Cardiac muscle cell (in vitro differentiated cells and primary cell): Measurements from ENCODE around the gene DPYD. TPM values are rescaled to one million over a fixed set of nuclear protein-coding genes. Genes with fewer than 3 reads are reported as not detected.

Source experiments
- DNase-seq, 2 donors: peaks; one replicate each; pipeline versions ENCODE4 v3.0.0 to v3.0.0-alpha.2; 2010 to 2017; ENCODE audit warnings: low read depth in 1 of 2, low spot score in 1 of 2
- H3K27ac ChIP-seq: fragments of 200-600 bp; sonication (generic); 2 replicates; pipeline ENCODE4 v1.5.1; 2016
- H3K27me3 ChIP-seq: fragments of 200-600 bp; sonication (generic); 2 replicates; pipeline ENCODE4 v1.6.0; 2016; ENCODE audit warnings: control low read depth
- H3K36me3 ChIP-seq: fragments of 200-600 bp; sonication (generic); 2 replicates; pipeline ENCODE4 v1.5.1; 2016; ENCODE audit warnings: control low read depth
- H3K4me1 ChIP-seq: fragments of 200-600 bp; sonication (generic); 2 replicates; pipeline ENCODE4 v1.8.1; 2017; ENCODE audit warnings: low read depth, mild to moderate bottlenecking, mixed run types
- H3K4me3 ChIP-seq: fragments of 200-600 bp; sonication (generic); 2 replicates; pipeline ENCODE4 v1.5.1; 2016; ENCODE audit warnings: mild to moderate bottlenecking
- H3K9me3 ChIP-seq: fragments of 200-600 bp; sonication (generic); 2 replicates; pipeline ENCODE4 v1.5.1; 2017; ENCODE audit warnings: low read depth, mild to moderate bottlenecking, control low read depth
- CTCF ChIP-seq: IDR thresholded peaks from 2 replicates; pipeline ENCODE4 v1.5.1; 2012; ENCODE audit warnings: low read depth, mild to moderate bottlenecking, low read length
- polyA plus RNA-seq: library from polyadenylated mRNA; unstranded; fragments of >200 nt; fragmentation: Nextera tagmentation; extraction: Ambion mirVana; gene quantifications from 2 replicates; pipeline ENCODE4 v1.2.1, GENCODE V29; 2016
- total RNA-seq: library from RNA; depleted of rRNA; stranded (reverse); fragments of >200 nt; gene quantifications from 2 replicates; pipeline ENCODE4 v1.2.3, GENCODE V29; 2016

Gene DPYD
- total and polyA plus RNA-seq, 2 experiments from 2014 or later = 0.66 to 2.0 TPM

- Histone ChIP-seq H3K9me3 (no peaks in the 10 kb centered on the region), H3K4me3 (no peak overlapping the region), H3K36me3 (no peaks in the 10 kb centered on the region), H3K27me3 (no peaks in the 10 kb centered on the region), H3K4me1 (no peaks in the 10 kb centered on the region), H3K27ac (no peak overlapping the region)
- no peak for TF ChIP-seq CTCF
- DNase-seq = peak in 1 of 2 donors; percentile 50
These were observed 44.8 kb downstream of the DPYD start for GRCh38 chr1:97875996-97876395.

- H3K9me3 ChIP-seq = no peaks in the 10 kb centered on the region
- no peaks in the 10 kb centered on the region for H3K36me3 ChIP-seq
- no peaks in the 10 kb centered on the region for H3K4me1 ChIP-seq
- no peak for DNase-seq
- no peak for TF ChIP-seq CTCF
- H3K27ac ChIP-seq = no peak overlapping the region
- H3K27me3 ChIP-seq = no peaks in the 10 kb centered on the region
- H3K4me3 ChIP-seq = no peak overlapping the region
These were observed 50.2 kb downstream of the DPYD start for GRCh38 chr1:97870589-97870988.

- DNase-seq = no peak
- Histone ChIP-seq H3K36me3 (no peaks in the 10 kb centered on the region), H3K27me3 (no peaks in the 10 kb centered on the region)
These were observed 51.4 kb downstream of the DPYD start for GRCh38 chr1:97869441-97869840.

GRCh38 chr1:97867127-97867526 lies 53.7 kb downstream of the DPYD start:
- no peaks in the 10 kb centered on the region for H3K36me3 ChIP-seq
- H3K27me3 ChIP-seq = no peaks in the 10 kb centered on the region
- no peak overlapping the region for H3K27ac ChIP-seq
- no peaks in the 10 kb centered on the region for H3K9me3 ChIP-seq
- DNase-seq = no peak
- TF ChIP-seq CTCF = no peak
- no peak overlapping the region for H3K4me3 ChIP-seq
- H3K4me1 ChIP-seq = no peaks in the 10 kb centered on the region

More at GRCh38 chr1:97869441-97869840, 51.4 kb downstream of the DPYD start:
- Histone ChIP-seq H3K4me3 (no peak overlapping the region), H3K9me3 (no peaks in the 10 kb centered on the region), H3K27ac (no peak overlapping the region), H3K4me1 (no peaks in the 10 kb centered on the region)
- TF ChIP-seq CTCF = no peak

GRCh38 chr1:97864615-97865014 lies 56.2 kb downstream of the DPYD start:
- Histone ChIP-seq H3K27me3 (no peaks in the 10 kb centered on the region), H3K27ac (no peak overlapping the region)
- TF ChIP-seq CTCF = no peak

GRCh38 chr1:97853221-97853620 lies 67.6 kb downstream of the DPYD start:
- no peak for TF ChIP-seq CTCF
- H3K36me3 ChIP-seq = no peaks in the 10 kb centered on the region
- H3K27me3 ChIP-seq = no peaks in the 10 kb centered on the region
- no peaks in the 10 kb centered on the region for H3K4me1 ChIP-seq
- H3K9me3 ChIP-seq = no peaks in the 10 kb centered on the region
- H3K4me3 ChIP-seq = no peak overlapping the region
- no peak overlapping the region for H3K27ac ChIP-seq
- no peak for DNase-seq

More at GRCh38 chr1:97864615-97865014, 56.2 kb downstream of the DPYD start:
- DNase-seq = no peak
- Histone ChIP-seq H3K9me3 (no peaks in the 10 kb centered on the region), H3K4me3 (no peak overlapping the region), H3K36me3 (no peaks in the 10 kb centered on the region), H3K4me1 (no peaks in the 10 kb centered on the region)
